HFF-Myc (cell line): Measurements from ENCODE around the gene TFDP2.

Experiments
- DNase-seq: peaks from one replicate; pipeline ENCODE4 v3.0.0-alpha.2; 2011; ENCODE audit warnings: low read depth; ENCODE audit errors: extremely low read depth
- H3K4me3 ChIP-seq: replicated peaks from 2 replicates; pipeline ENCODE4 v1.5.1; 2011; ENCODE audit warnings: low read depth, mild to moderate bottlenecking, control low read depth, low read length
- CTCF ChIP-seq: IDR thresholded peaks from 2 replicates; pipeline ENCODE4 v1.5.1; 2012; ENCODE audit warnings: mild to moderate bottlenecking, low read depth, low read length, control low read depth; ENCODE audit errors: missing control alignments

The TFDP2 gene

GRCh38 chr3:141942006-141942405 is 207.3 kb downstream of the TFDP2 start:
- no peak for DNase-seq
- H3K4me3 ChIP-seq: no peak overlapping the region
- TF ChIP-seq CTCF: no peak

- H3K4me3 ChIP-seq: no peak overlapping the region
- no peak for DNase-seq
- TF ChIP-seq CTCF: no peak
These were observed 208.3 kb downstream of the TFDP2 start for GRCh38 chr3:141941093-141941492.

- no peak overlapping the region for H3K4me3 ChIP-seq
- TF ChIP-seq CTCF: no peak
- DNase-seq: peak; percentile 44
These were observed 209.1 kb downstream of the TFDP2 start for GRCh38 chr3:141940194-141940776.

- no peak for TF ChIP-seq CTCF
- H3K4me3 ChIP-seq: no peak overlapping the region
- DNase-seq: no peak
These were observed 209.6 kb downstream of the TFDP2 start for GRCh38 chr3:141939759-141940158.

GRCh38 chr3:141938011-141938500 is 211.3 kb downstream of the TFDP2 start:
- no peak for TF ChIP-seq CTCF
- no peak overlapping the region for H3K4me3 ChIP-seq
- DNase-seq: no peak

GRCh38 chr3:141934354-141934753 is 215.0 kb downstream of the TFDP2 start:
- no peak for DNase-seq
- TF ChIP-seq CTCF: no peak
- no peak overlapping the region for H3K4me3 ChIP-seq
